Medulla oblongata (tissue), 1 donor: ENCODE results near the gene BNIP2.
A peak's percentile ranks its signal among the peaks of the same experiment; 100 is the strongest.
"Not testable (repeated sequence)": the region's sequence is repeated elsewhere in the genome, so short reads cannot be mapped to it uniquely, and the experiment has no call there.

Source experiments
- DNase-seq: peaks from one replicate; pipeline ENCODE4 v3.0.0-alpha.2; 2015; ENCODE audit errors: extremely low spot score

BNIP2 gene

GRCh38 chr15:59688423-59688781 is 718 bp downstream of the BNIP2 start:
- peak; percentile 58 for DNase-seq

- peak; percentile 35 for DNase-seq
These were observed 1.3 kb downstream of the BNIP2 start for GRCh38 chr15:59687836-59688235.

- DNase-seq = peak; percentile 17
These were observed 2.7 kb downstream of the BNIP2 start for GRCh38 chr15:59686389-59686788.

GRCh38 chr15:59685737-59686297 is 3.3 kb downstream of the BNIP2 start:
- DNase-seq = no peak

GRCh38 chr15:59680870-59681269 is 8.2 kb downstream of the BNIP2 start:
- DNase-seq = no peak

- no peak for DNase-seq
These were observed 8.8 kb downstream of the BNIP2 start for GRCh38 chr15:59680346-59680745.

- DNase-seq = no peak
These were observed 10.5 kb downstream of the BNIP2 start for GRCh38 chr15:59678620-59679019.

GRCh38 chr15:59678172-59678571 is 10.9 kb downstream of the BNIP2 start:
- no peak for DNase-seq

GRCh38 chr15:59676565-59676964 is 12.6 kb downstream of the BNIP2 start:
- DNase-seq = no peak

- no peak for DNase-seq
These were observed 14.7 kb downstream of the BNIP2 start for GRCh38 chr15:59674361-59674877.

GRCh38 chr15:59668556-59668955 is 20.6 kb downstream of the BNIP2 start:
- DNase-seq = no peak

GRCh38 chr15:59662260-59662659 is 26.9 kb downstream of the BNIP2 start:
- DNase-seq = peak; percentile 46

GRCh38 chr15:59659366-59659765 is 29.8 kb downstream of the BNIP2 start:
- no peak for DNase-seq

- no peak for DNase-seq
These were observed 31.4 kb downstream of the BNIP2 start for GRCh38 chr15:59657635-59658125.

- DNase-seq = peak; percentile 97
These were observed 32.1 kb downstream of the BNIP2 start, which contains the start of gene GTF2A2 for GRCh38 chr15:59656897-59657634. GTF2A2 (minus strand) TSS chr15:59657515; CDS start chr15:59652277, 5,238 bp downstream.

- no peak for DNase-seq
These were observed 35.1 kb downstream of the BNIP2 start for GRCh38 chr15:59654046-59654445.

GRCh38 chr15:59649603-59650002 is 39.5 kb downstream of the BNIP2 start:
- no peak for DNase-seq

GRCh38 chr15:59647085-59647484 is 42.0 kb downstream of the BNIP2 start:
- no peak for DNase-seq

GRCh38 chr15:59646277-59646676 is 42.8 kb downstream of the BNIP2 start:
- no peak for DNase-seq

- DNase-seq = not testable (repeated sequence)
These were observed 43.3 kb downstream of the BNIP2 start for GRCh38 chr15:59645812-59646211.

- DNase-seq = no peak
These were observed 44.4 kb downstream of the BNIP2 start for GRCh38 chr15:59644756-59645155.

- DNase-seq = no peak
These were observed 46.8 kb downstream of the BNIP2 start for GRCh38 chr15:59642351-59642750.

GRCh38 chr15:59637507-59637906 is 51.6 kb downstream of the BNIP2 start:
- DNase-seq = not testable (repeated sequence)
